Measurements from ENCODE around the gene SLC19A2.

Gene SLC19A2

GRCh38 chr1:169495916-169496315, 10.2 kb upstream of the SLC19A2 start:
- ChIA-PET CTCF (interaction anchor here (0.7 kb wide), 1 partner anchor 892 kb away, joined by 3 read pairs; no protein-coding TSS in a partner anchor), POLR2A (ENCODE audit: low non-redundant PET) (no interaction called here)
- no peak for TF ChIP-seq CTCF (conservative IDR thresholded peaks at IDR 0.05; ENCODE audit: low read depth)
- no peak overlapping the region for H3K27ac ChIP-seq
- no peak for DNase-seq (ENCODE audit: low spot score)

- no peak overlapping the region for H3K27ac ChIP-seq
- ChIA-PET CTCF (no interaction called here), POLR2A (ENCODE audit: low non-redundant PET) (no interaction called here)
- DNase-seq (ENCODE audit: low spot score) = no peak
- no peak for TF ChIP-seq CTCF (conservative IDR thresholded peaks at IDR 0.05; ENCODE audit: low read depth)
Measured at GRCh38 chr1:169495046-169495775, 9.5 kb upstream of the SLC19A2 start.

- POLR2A ChIA-PET (ENCODE audit: low non-redundant PET) = no interaction called here
- DNase-seq (ENCODE audit: low spot score) = no peak
- no peak overlapping the region for H3K27ac ChIP-seq
- no peak for TF ChIP-seq CTCF (conservative IDR thresholded peaks at IDR 0.05; ENCODE audit: low read depth)
- CTCF ChIA-PET = no interaction called here
Measured at GRCh38 chr1:169494343-169494742, 8.6 kb upstream of the SLC19A2 start.

- POLR2A ChIA-PET (ENCODE audit: low non-redundant PET) = no interaction called here
- TF ChIP-seq CTCF (conservative IDR thresholded peaks at IDR 0.05; ENCODE audit: low read depth) = no peak
Measured at GRCh38 chr1:169493251-169493650, 7.5 kb upstream of the SLC19A2 start.

GRCh38 chr1:169491845-169492281, 6.1 kb upstream of the SLC19A2 start:
- no peak for DNase-seq (ENCODE audit: low spot score)
- ChIA-PET CTCF (interaction anchor here (0.5 kb wide), 1 partner anchor 12 kb away, joined by 3 read pairs; no protein-coding TSS in a partner anchor), POLR2A (ENCODE audit: low non-redundant PET) (no interaction called here)
- no peak overlapping the region for H3K27ac ChIP-seq
- no peak for TF ChIP-seq CTCF (conservative IDR thresholded peaks at IDR 0.05; ENCODE audit: low read depth)

More at GRCh38 chr1:169493251-169493650, 7.5 kb upstream of the SLC19A2 start:
- no peak for DNase-seq (ENCODE audit: low spot score)
- H3K27ac ChIP-seq = no peak overlapping the region
- CTCF ChIA-PET = no interaction called here

- H3K27ac ChIP-seq = no peak overlapping the region
- TF ChIP-seq CTCF (conservative IDR thresholded peaks at IDR 0.05; ENCODE audit: low read depth) = no peak
- ChIA-PET CTCF (no interaction called here), POLR2A (ENCODE audit: low non-redundant PET) (no interaction called here)
- DNase-seq (ENCODE audit: low spot score) = no peak
Measured at GRCh38 chr1:169488157-169488556, 2.4 kb upstream of the SLC19A2 start.
